Astrocyte of the cerebellum (primary cell): ENCODE measurements around the gene BTNL9.

ENCODE experiments used
- DNase-seq: peaks from one replicate; pipeline ENCODE4 v3.0.0-alpha.2; 2011; ENCODE audit warnings: low read depth
- H3K4me3 ChIP-seq: 2 replicates; pipeline ENCODE4 v1.5.1; 2011; ENCODE audit warnings: mild to moderate bottlenecking, low read depth, low read length, moderate library complexity
- in situ Hi-C: cut with HindIII; loops from 2 replicates; pipeline ENCODE4 v1.10.0; 2017; ENCODE audit warnings: low sequenced_read_pairs
- TF ChIP-seq, protein P1 (sequence below): IDR thresholded peaks from 2 replicates; pipeline ENCODE4 v1.5.1; 2012; ENCODE audit warnings: low read length, low read depth, moderate library complexity, mild to moderate bottlenecking; ENCODE audit errors: missing control alignments

Gene BTNL9

DNA sequence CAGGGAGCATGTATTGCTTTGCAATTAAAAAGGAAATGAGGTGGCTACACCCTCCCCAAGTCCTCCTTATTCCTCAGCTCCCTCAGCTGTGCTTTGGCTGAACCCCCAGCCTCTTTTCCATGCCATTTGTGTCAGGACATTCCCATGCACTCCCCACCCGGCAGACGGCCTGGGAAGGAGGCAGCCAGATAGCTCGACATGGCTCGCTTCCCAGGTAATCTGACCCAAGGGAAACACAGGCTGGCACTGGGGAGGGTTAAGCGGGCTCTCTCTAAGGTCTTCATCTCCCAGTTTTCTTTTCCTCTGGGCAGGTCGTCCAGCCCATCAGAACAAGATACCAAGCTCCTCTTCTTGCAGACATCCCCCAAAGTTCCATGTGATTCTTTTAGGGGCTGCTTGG lies 31.2 kb downstream of the BTNL9 start:
- TF ChIP-seq, protein P1, sequence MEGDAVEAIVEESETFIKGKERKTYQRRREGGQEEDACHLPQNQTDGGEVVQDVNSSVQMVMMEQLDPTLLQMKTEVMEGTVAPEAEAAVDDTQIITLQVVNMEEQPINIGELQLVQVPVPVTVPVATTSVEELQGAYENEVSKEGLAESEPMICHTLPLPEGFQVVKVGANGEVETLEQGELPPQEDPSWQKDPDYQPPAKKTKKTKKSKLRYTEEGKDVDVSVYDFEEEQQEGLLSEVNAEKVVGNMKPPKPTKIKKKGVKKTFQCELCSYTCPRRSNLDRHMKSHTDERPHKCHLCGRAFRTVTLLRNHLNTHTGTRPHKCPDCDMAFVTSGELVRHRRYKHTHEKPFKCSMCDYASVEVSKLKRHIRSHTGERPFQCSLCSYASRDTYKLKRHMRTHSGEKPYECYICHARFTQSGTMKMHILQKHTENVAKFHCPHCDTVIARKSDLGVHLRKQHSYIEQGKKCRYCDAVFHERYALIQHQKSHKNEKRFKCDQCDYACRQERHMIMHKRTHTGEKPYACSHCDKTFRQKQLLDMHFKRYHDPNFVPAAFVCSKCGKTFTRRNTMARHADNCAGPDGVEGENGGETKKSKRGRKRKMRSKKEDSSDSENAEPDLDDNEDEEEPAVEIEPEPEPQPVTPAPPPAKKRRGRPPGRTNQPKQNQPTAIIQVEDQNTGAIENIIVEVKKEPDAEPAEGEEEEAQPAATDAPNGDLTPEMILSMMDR = no peak
- in situ Hi-C loops = no loop called here
- no peak overlapping the region for H3K4me3 ChIP-seq
- DNase-seq = no peak

DNA sequence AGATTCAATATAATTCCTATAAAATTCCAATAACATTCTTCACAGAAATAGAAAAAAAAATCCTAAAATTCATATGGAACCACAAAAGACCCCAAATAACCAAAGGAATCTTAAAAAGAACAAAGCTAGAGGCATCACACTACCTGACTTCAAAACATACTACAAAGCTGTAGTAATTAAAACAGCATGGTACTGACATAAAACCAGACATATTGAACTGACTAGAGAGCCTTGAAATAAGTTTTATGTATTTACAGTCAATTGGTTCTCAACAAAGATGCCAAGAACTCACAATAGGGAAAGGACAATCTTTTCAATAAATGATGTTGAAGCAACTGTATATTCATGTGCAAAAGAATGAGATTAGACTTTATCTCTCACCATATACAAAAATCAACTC lies 36.9 kb downstream of the BTNL9 start:
- H3K4me3 ChIP-seq = no peak overlapping the region
- no peak for DNase-seq
- TF ChIP-seq, protein P1 = no peak
- in situ Hi-C loops = no loop called here

DNA sequence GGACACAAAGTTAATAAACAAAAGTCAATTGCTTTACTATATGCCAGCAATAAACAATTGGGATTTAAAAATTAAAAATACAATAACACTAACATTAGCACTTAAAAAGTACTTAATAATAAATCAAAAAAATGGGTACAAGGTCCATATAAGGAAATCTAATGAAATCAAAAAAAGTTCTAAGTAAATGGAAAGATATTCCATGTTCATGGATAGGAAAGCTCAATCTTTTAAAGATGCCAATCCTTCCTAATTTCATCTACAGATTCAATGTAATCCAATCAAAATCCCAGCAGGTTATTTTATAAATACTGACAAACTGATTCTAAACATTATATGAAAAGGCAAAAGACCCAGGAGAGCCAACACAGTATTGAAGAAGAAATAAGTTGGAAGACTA lies 41.9 kb downstream of the BTNL9 start:
- no peak for DNase-seq
- TF ChIP-seq, protein P1 = no peak
- H3K4me3 ChIP-seq = no peak overlapping the region
- in situ Hi-C loops = no loop called here

DNA sequence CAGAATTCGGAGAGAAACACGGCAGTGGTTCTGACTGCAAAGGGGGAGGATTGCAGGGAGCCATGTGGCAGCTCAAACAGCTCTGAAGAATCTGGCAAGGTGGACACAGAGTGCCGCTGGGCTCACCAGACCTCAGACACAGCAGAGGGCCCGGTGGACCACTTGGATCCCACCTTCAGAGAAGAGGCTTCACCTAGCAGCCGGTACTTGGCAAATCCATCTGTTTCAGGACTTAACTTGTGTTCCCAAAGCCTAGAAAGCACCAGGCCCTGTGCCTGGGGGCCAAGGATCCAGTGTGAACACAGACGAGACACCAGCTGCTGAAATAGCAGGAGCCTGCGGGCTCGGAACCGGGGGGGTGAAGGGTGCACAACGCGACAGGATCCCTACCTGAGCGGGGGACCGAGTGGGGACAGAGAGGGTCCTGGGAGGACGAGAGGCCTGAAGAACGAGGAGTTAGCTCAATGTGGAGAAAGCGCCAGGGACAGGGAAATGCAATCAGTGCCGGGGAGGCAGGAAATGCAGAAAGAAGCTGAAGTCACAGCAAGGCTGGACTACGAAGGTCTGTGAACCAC lies 44.6 kb downstream of the BTNL9 start:
- no peak overlapping the region for H3K4me3 ChIP-seq
- in situ Hi-C loops = no loop called here
- TF ChIP-seq, protein P1 = no peak
- DNase-seq = no peak

DNA sequence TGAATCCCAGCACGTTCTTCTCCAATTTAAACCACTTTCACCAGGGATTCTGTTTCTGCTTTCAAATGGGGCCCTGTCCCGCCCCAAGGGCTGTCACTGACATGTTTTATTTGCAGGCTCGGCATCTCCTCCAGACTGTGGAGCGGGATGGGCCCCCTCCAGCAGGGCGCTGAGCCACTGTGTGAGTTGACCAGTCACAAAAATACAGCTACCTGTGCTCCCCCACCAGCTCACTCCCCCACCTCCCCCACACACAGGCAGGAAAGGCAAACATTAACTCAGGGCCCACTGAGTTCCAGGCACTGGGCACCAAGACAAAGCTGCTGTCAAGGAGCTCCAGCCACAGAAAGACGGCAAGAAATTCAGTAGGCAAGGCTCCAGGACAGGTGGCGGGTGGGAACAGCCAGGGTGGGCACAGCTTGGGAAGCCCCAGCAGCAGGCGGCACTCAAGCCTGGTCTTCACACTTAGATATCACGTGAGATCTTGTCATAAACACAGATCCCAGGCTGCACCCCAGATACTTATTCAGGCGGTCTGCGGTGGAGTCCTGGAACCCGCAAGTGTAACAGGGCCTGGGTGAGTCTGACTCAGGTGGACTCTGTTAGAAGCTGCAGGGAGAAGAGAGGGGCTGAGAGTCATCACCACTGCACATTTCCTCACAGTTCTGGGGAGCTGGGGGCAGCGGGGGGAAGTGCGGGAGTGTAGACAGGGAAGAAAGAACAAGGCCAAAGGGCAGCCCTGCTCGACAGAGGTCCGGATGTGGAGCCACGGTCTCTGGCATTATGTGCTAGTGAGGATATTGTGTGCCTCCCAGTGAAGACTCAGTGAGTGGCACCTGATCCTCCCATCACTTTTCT lies 46.2 kb downstream of the BTNL9 start:
- in situ Hi-C loops = no loop called here
- no peak overlapping the region for H3K4me3 ChIP-seq
- DNase-seq = no peak
- TF ChIP-seq, protein P1 = no peak

DNA sequence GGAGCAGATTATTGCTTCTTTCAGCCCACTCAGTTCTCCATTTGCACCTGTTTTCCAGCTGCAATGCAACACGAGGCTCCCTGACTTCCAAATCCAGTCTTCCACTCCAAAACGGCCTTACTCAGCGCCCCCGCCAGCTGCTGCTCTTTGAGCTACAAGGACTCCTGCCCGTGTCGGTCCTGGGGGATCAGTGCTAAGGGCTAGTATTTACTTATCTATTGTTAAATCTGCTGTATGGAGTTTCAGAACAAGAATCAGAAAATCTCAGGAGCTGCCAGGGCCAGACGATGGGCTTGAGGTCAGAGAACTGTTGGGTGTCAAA lies 46.8 kb downstream of the BTNL9 start:
- no peak overlapping the region for H3K4me3 ChIP-seq
- DNase-seq = no peak
- in situ Hi-C loops = no loop called here
- TF ChIP-seq, protein P1 = no peak
